Left ventricle myocardium superior (tissue), 1 donor: ENCODE data around the gene DUSP22. TPM values are rescaled to one million over a fixed set of nuclear protein-coding genes. Genes with fewer than 3 reads are reported as not detected.
"Not testable (repeated sequence)": the region's sequence is repeated elsewhere in the genome, so short reads cannot be mapped to it uniquely, and the experiment has no call there.

ENCODE experiments used
- ATAC-seq: fragments of 200-7000 bp; cut with Tn5 transposase; one replicate; pipeline ENCODE4 v1.9.1; 2020; ENCODE audit warnings: mild to moderate bottlenecking, moderate library complexity
- DNase-seq: peaks from one replicate; pipeline ENCODE4 v3.0.0-alpha.2; 2020
- intact Hi-C: fragments of 100-400 bp; cut with micrococcal nuclease; formaldehyde crosslinking; loops from one replicate; pipeline ENCODE4 v1.11.0; 2022
- total RNA-seq: library from RNA; stranded (reverse); fragmentation: NEBNext Ultra II Directional; extraction: Animal tissue kit (Norgen Biotek cat#: 25700); gene quantifications from one replicate; pipeline ENCODE4 v1.2.1, GENCODE V29; 2021
- donor health status: DM: no; HTN: yes; CAD: no; lungs with severe emphysema.

The DUSP22 gene
- total RNA-seq, 1 donor from 2014 or later = 50.4 TPM

- intact Hi-C loops = no loop called here
- DNase-seq = no peak
These were observed 27.2 kb downstream of the DUSP22 start for GRCh38 chr6:319177-320131.

GRCh38 chr6:320351-321157 lies 28.3 kb downstream of the DUSP22 start:
- DNase-seq (peak; percentile 19), ATAC-seq (no peak)
- intact Hi-C loops = no loop called here

More at GRCh38 chr6:319177-320131, 27.2 kb downstream of the DUSP22 start:
- no peak for ATAC-seq

- DNase-seq = no peak
- intact Hi-C loops = no loop called here
These were observed 28.8 kb downstream of the DUSP22 start for GRCh38 chr6:321158-321438.

GRCh38 chr6:321536-322258 lies 29.4 kb downstream of the DUSP22 start:
- ATAC-seq (no peak), DNase-seq (no peak)
- intact Hi-C loops = no loop called here

More at GRCh38 chr6:321158-321438, 28.8 kb downstream of the DUSP22 start:
- no peak for ATAC-seq

- intact Hi-C loops = no loop called here
- ATAC-seq (no peak), DNase-seq (no peak)
These were observed 30.1 kb downstream of the DUSP22 start for GRCh38 chr6:322259-322930.

- no peak for ATAC-seq
- DNase-seq = no peak
- intact Hi-C loops = no loop called here
These were observed 30.8 kb downstream of the DUSP22 start for GRCh38 chr6:322940-323729.

- ATAC-seq (no peak), DNase-seq (no peak)
- intact Hi-C loops = no loop called here
These were observed 31.4 kb downstream of the DUSP22 start for GRCh38 chr6:323730-324088.

GRCh38 chr6:324116-324728 lies 31.9 kb downstream of the DUSP22 start:
- peak; percentile 8 for ATAC-seq
- intact Hi-C loops = no loop called here
- no peak for DNase-seq

- DNase-seq = no peak
- intact Hi-C loops = no loop called here
- ATAC-seq = no peak
These were observed 32.4 kb downstream of the DUSP22 start for GRCh38 chr6:324729-325125.

GRCh38 chr6:325161-325860 lies 33.0 kb downstream of the DUSP22 start:
- DNase-seq = peak; percentile 17
- intact Hi-C loops, ATAC-seq: not testable (repeated sequence)

- not testable (repeated sequence) for DNase-seq
These were observed 33.8 kb downstream of the DUSP22 start for GRCh38 chr6:326066-326465.

GRCh38 chr6:326896-327537 lies 34.7 kb downstream of the DUSP22 start:
- DNase-seq (no peak), ATAC-seq (no peak)
- intact Hi-C loops = no loop called here

More at GRCh38 chr6:326066-326465, 33.8 kb downstream of the DUSP22 start:
- intact Hi-C loops, ATAC-seq: not testable (repeated sequence)

- peak; percentile 39 for ATAC-seq
- intact Hi-C loops = no loop called here
These were observed 35.3 kb downstream of the DUSP22 start for GRCh38 chr6:327538-328116.

GRCh38 chr6:328136-328670 lies 35.9 kb downstream of the DUSP22 start:
- DNase-seq (no peak), ATAC-seq (peak; percentile 79)
- intact Hi-C loops = no loop called here

More at GRCh38 chr6:327538-328116, 35.3 kb downstream of the DUSP22 start:
- DNase-seq = no peak

- DNase-seq (no peak), ATAC-seq (no peak)
- intact Hi-C loops = no loop called here
These were observed 36.6 kb downstream of the DUSP22 start for GRCh38 chr6:328924-329323.
